Endothelial cell of umbilical vein (primary cell): ENCODE data around the gene CLP1. TPM values are rescaled to one million over a fixed set of nuclear protein-coding genes. Genes with fewer than 3 reads are reported as not detected.

ENCODE experiments used
- BruUV-seq: library from RNA; stranded (reverse); fragments of 400-500 nt; replicated peaks from 2 replicates; lab custom pipeline; 2021; lab: Mats Ljungman, UMichigan
- CTCF ChIA-PET: fragments of 300-600, 350-600 bp; sonication (Branson Sonifier 250); formaldehyde crosslinking; loops from one replicate; lab custom pipeline; 2021; ENCODE audit warnings: antibody characterized with exemption, inconsistent platforms; lab: Charles Lee
- POLR2A ChIA-PET: fragments of 300-600, 350-600 bp; sonication (Branson Sonifier 250); formaldehyde crosslinking; loops from one replicate; lab custom pipeline; 2021; ENCODE audit warnings: antibody characterized with exemption, inconsistent platforms; lab: Charles Lee
- DNase-seq: peaks from one replicate; pipeline ENCODE4 v3.0.0-alpha.2; 2011; ENCODE audit warnings: low read depth, low spot score
- FAIRE-seq: peaks from 2 replicates; lab custom pipeline; 2011; peaks lifted over from hg19 to GRCh38; lab: Jason Lieb, UNC
- H2AFZ ChIP-seq: 2 replicates; pipeline ENCODE4 v1.6.0; 2012; ENCODE audit warnings: low read depth, low read length, control low read depth, inconsistent platforms
- H3K27ac ChIP-seq: 2 replicates; pipeline ENCODE4 v1.5.1; 2011; ENCODE audit warnings: low read depth, mild to moderate bottlenecking, control low read depth, low read length, moderate library complexity; ENCODE audit not compliant: insufficient read depth
- H3K27me3 ChIP-seq, 2 experiments: 2 replicates each; pipeline versions ENCODE4 v1.6.0 to v1.6.1; 2011; ENCODE audit warnings: low read length in 2 of 2, mixed read lengths in 1 of 2; ENCODE audit not compliant: control insufficient read depth in 2 of 2, insufficient read depth in 2 of 2
- H3K36me3 ChIP-seq, 2 experiments: 2 replicates in 1 of 2; 3 replicates in 1 of 2; pipeline ENCODE4 v1.5.1; 2011; ENCODE audit warnings: low read length in 2 of 2, mild to moderate bottlenecking in 1 of 2, moderate library complexity in 1 of 2; ENCODE audit not compliant: control insufficient read depth in 2 of 2, insufficient read depth in 2 of 2; ENCODE audit errors: extremely low read depth in 1 of 2
- H3K4me1 ChIP-seq: 3 replicates; pipeline ENCODE4 v1.5.1; 2011; ENCODE audit warnings: mild to moderate bottlenecking, low read length; ENCODE audit not compliant: control insufficient read depth, insufficient read depth; ENCODE audit errors: extremely low read depth
- H3K4me2 ChIP-seq: 2 replicates; pipeline ENCODE4 v1.6.1; 2011; ENCODE audit warnings: low read length, control low read depth, mixed read lengths; ENCODE audit not compliant: insufficient read depth
- H3K4me3 ChIP-seq, 3 experiments: fragments of 200-600 bp in 1 of 3; sonication (generic), shearing (Covaris generic) in 1 of 3; replicated peaks in 1 of 3; 2 replicates each; pipeline ENCODE4 v1.5.1; 2011 to 2016; ENCODE audit warnings: control low read depth in 3 of 3, low read length in 3 of 3, mild to moderate bottlenecking in 2 of 3, inconsistent platforms in 1 of 3, low read depth in 1 of 3, moderate library complexity in 1 of 3; ENCODE audit not compliant: insufficient read depth in 1 of 3
- H3K79me2 ChIP-seq: 2 replicates; pipeline ENCODE4 v1.6.0; 2012; ENCODE audit warnings: low read length, inconsistent platforms; ENCODE audit not compliant: control insufficient read depth, insufficient read depth
- H3K9ac ChIP-seq: replicated peaks from 2 replicates; pipeline ENCODE3; 2011; ENCODE audit warnings: low read length, control low read depth; ENCODE audit not compliant: insufficient read depth; ENCODE audit errors: extremely low read depth
- H3K9me1 ChIP-seq: replicated peaks from 3 replicates; pipeline ENCODE4 v1.6.0; 2011; ENCODE audit warnings: mild to moderate bottlenecking, low read length; ENCODE audit not compliant: control insufficient read depth, insufficient read depth; ENCODE audit errors: extremely low read depth
- H3K9me3 ChIP-seq: replicated peaks from 2 replicates; pipeline ENCODE4 v1.5.1; 2012; ENCODE audit warnings: low read length, inconsistent platforms; ENCODE audit not compliant: control insufficient read depth, insufficient read depth
- H4K20me1 ChIP-seq: replicated peaks from 2 replicates; pipeline ENCODE3; 2011; ENCODE audit warnings: mild to moderate bottlenecking, low read length; ENCODE audit not compliant: control insufficient read depth, insufficient read depth; ENCODE audit errors: extremely low read depth
- EZH2 ChIP-seq: IDR thresholded peaks from 2 replicates; pipeline ENCODE4 v1.6.1; 2012; ENCODE audit warnings: borderline replicate concordance, low read depth, mild to moderate bottlenecking, moderate library complexity, low read length, inconsistent platforms; ENCODE audit not compliant: severe bottlenecking
- FOS ChIP-seq: IDR thresholded peaks from 2 replicates; pipeline ENCODE4 v1.6.1; 2011; ENCODE audit warnings: mild to moderate bottlenecking, low read length, moderate library complexity, borderline replicate concordance; ENCODE audit not compliant: insufficient read depth
- GATA2 ChIP-seq: IDR thresholded peaks from 2 replicates; pipeline ENCODE4 v1.7.0; 2011; ENCODE audit warnings: low read depth, mild to moderate bottlenecking, moderate library complexity, mixed read lengths, low read length; ENCODE audit not compliant: insufficient read length, insufficient read depth
- JUN ChIP-seq: IDR thresholded peaks from 2 replicates; pipeline ENCODE4 v1.6.1; 2011; ENCODE audit warnings: borderline replicate concordance, low read depth; ENCODE audit not compliant: insufficient read length, insufficient read depth
- MYC ChIP-seq: IDR thresholded peaks from one replicate; pipeline ENCODE4 v1.6.1; 2011; ENCODE audit warnings: mild to moderate bottlenecking, low read depth, low read length
- POLR2A ChIP-seq: IDR thresholded peaks from 2 replicates; pipeline ENCODE4 v1.6.1; 2012; ENCODE audit warnings: low read depth, mild to moderate bottlenecking, control low read depth, low read length
- POLR2AphosphoS5 ChIP-seq: IDR thresholded peaks from 2 replicates; pipeline ENCODE4 v1.6.1; 2012; ENCODE audit warnings: low read depth, mild to moderate bottlenecking, control low read depth, low read length, moderate library complexity; ENCODE audit not compliant: insufficient read depth
- dilution Hi-C: fragments of 300-500 bp; cut with MboI; formaldehyde crosslinking; loops from one replicate; pipeline ENCODE4 v1.15.0; 2019; ENCODE audit warnings: low sequenced_read_pairs; ENCODE audit not compliant: extremely low pct_ligation_motif_present
- intact Hi-C: fragments of 100-400 bp; cut with micrococcal nuclease; formaldehyde crosslinking; loops from one replicate; pipeline ENCODE4 v1.10.0; 2022
- polyA plus RNA-seq, 4 experiments: library from polyadenylated mRNA; depleted of rRNA in 3 of 4; stranded (reverse) in 3 of 4; unstranded in 1 of 4; fragments of >200 nt; gene quantifications; 2 replicates each; pipeline versions ENCODE4 v1.2.1 to v1.2.3, GENCODE V29; 2011 to 2012; ENCODE audit warnings: missing spikeins in 1 of 4
- total RNA-seq: library from RNA; stranded (reverse); gene quantifications from 2 replicates; pipeline ENCODE4 v1.2.3, GENCODE V29; 2021
- TF ChIP-seq, protein P1 (sequence below): IDR thresholded peaks from 2 replicates; pipeline ENCODE4 v1.6.1; 2011; ENCODE audit not compliant: insufficient read depth, insufficient read length
- TF ChIP-seq, protein P2 (sequence below), 2 donors: IDR thresholded peaks; 1 replicate in 1 of 2; 2 replicates in 1 of 2; pipeline ENCODE4 v1.5.1; 2011; ENCODE audit warnings: low read length in 2 of 2, mild to moderate bottlenecking in 2 of 2, moderate library complexity in 2 of 2, control low read depth in 1 of 2, inconsistent platforms in 1 of 2, low read depth in 1 of 2; ENCODE audit not compliant: insufficient read depth in 1 of 2; ENCODE audit errors: extremely low read depth in 1 of 2

CLP1 gene
- total and polyA plus RNA-seq, 2 donors (not counting 3 experiments of a cell fraction or from before 2014, with no cell fraction given) = 17.9 to 20.8 TPM

DNA sequence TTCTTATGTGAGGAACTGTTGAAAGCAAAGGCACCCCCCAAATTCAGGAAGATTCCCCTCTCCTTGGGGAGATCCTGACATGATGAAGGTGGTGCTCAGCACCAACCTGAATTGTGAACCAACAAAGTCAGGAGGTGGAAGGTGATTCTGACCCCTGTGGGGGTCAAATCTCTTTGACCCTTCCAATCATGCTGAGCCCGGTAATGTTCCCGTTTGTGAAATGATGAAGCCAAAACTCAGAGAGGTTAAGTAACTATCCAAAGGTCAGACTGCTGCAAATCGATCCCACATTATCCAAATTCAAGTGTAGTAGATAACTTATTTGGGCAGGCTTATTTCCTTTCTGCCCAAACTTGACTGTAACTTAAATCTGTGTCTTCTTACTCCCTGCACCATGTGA lies 41.0 kb upstream of the CLP1 start:
- TF ChIP-seq GATA2 (no peak), EZH2 (no peak)
- TF ChIP-seq, protein P1, sequence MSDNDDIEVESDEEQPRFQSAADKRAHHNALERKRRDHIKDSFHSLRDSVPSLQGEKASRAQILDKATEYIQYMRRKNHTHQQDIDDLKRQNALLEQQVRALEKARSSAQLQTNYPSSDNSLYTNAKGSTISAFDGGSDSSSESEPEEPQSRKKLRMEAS = no peak
- dilution Hi-C loops = no loop called here
- no peak overlapping the region for H3K9ac ChIP-seq
- DNase-seq = no peak
- H3K27ac ChIP-seq = no peak overlapping the region
- no peak overlapping the region for H3K4me3 ChIP-seq
- ChIA-PET CTCF (no interaction called here), POLR2A (interaction anchor here (0.7 kb wide), 1 partner anchor 34 kb away, joined by 3 read pairs; no protein-coding TSS in a partner anchor)
- H3K36me3 ChIP-seq = no peaks in the 10 kb centered on the region
- intact Hi-C loops = no loop called here
- no peaks in the 10 kb centered on the region for H3K9me3 ChIP-seq
- FAIRE-seq = no peak
- no TSS peak for BruUV-seq
- H3K4me2 ChIP-seq = no peak overlapping the region
- H2AFZ ChIP-seq = no peak overlapping the region
- no peaks in the 10 kb centered on the region for H3K4me1 ChIP-seq
- H3K79me2 ChIP-seq = no peaks in the 10 kb centered on the region
- H3K9me1 ChIP-seq = no peaks in the 10 kb centered on the region
- no peaks in the 10 kb centered on the region for H4K20me1 ChIP-seq
- H3K27me3 ChIP-seq = peaks cover 0 to 4% of the 10 kb centered on the region in 2 experiments

DNA sequence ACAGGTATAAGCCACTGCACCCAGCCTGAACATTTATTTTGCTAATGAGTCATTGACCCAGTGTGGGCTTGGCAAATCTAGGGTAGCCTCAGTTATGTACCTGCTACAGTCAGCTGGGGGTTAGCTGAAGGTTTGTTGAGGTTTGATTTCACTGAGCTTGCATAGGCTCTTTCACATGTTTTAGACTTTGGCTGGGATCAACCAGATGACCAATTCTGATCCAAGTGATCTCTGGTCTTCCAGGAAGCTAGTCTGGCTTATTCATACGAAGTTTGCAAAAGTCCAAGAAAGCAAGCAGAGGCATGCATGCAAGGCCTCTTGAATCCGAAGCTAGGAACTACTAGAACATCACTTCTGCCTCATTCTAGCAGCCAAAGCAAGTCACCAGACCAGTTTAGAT lies 39.1 kb upstream of the CLP1 start:
- H3K9ac ChIP-seq = no peak overlapping the region
- ChIA-PET POLR2A (no interaction called here), CTCF (no interaction called here)
- dilution Hi-C loops = no loop called here
- H2AFZ ChIP-seq = no peak overlapping the region
- FAIRE-seq = no peak
- H3K9me3 ChIP-seq = no peaks in the 10 kb centered on the region
- no peaks in the 10 kb centered on the region for H4K20me1 ChIP-seq
- TF ChIP-seq, protein P1 = no peak
- TF ChIP-seq FOS (no peak), MYC (no peak), JUN (no peak), EZH2 (no peak), POLR2A (no peak), GATA2 (no peak), POLR2AphosphoS5 (no peak)
- TF ChIP-seq, protein P2, sequence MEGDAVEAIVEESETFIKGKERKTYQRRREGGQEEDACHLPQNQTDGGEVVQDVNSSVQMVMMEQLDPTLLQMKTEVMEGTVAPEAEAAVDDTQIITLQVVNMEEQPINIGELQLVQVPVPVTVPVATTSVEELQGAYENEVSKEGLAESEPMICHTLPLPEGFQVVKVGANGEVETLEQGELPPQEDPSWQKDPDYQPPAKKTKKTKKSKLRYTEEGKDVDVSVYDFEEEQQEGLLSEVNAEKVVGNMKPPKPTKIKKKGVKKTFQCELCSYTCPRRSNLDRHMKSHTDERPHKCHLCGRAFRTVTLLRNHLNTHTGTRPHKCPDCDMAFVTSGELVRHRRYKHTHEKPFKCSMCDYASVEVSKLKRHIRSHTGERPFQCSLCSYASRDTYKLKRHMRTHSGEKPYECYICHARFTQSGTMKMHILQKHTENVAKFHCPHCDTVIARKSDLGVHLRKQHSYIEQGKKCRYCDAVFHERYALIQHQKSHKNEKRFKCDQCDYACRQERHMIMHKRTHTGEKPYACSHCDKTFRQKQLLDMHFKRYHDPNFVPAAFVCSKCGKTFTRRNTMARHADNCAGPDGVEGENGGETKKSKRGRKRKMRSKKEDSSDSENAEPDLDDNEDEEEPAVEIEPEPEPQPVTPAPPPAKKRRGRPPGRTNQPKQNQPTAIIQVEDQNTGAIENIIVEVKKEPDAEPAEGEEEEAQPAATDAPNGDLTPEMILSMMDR (IDR thresholded peaks at IDR 0.05; ENCODE audit: extremely low read depth in 1 of 2, insufficient read depth in 1 of 2, low read depth in 1 of 2, low read length in 2 of 2) = no peak
- no peak overlapping the region for H3K4me3 ChIP-seq
- no peaks in the 10 kb centered on the region for H3K36me3 ChIP-seq
- H3K9me1 ChIP-seq = no peaks in the 10 kb centered on the region
- no peaks in the 10 kb centered on the region for H3K4me1 ChIP-seq
- H3K4me2 ChIP-seq = no peak overlapping the region
- no TSS peak for BruUV-seq
- no peak for DNase-seq
- intact Hi-C loops = no loop called here
- no peak overlapping the region for H3K27ac ChIP-seq
- peaks cover 0 to 4% of the 10 kb centered on the region in 2 experiments for H3K27me3 ChIP-seq
- H3K79me2 ChIP-seq = no peaks in the 10 kb centered on the region
